T-helper 2 cell (primary cell): ENCODE measurements around the gene CTNNAL1.

ENCODE experiments used
- DNase-seq, 5 experiments: peaks; one replicate each; pipeline versions ENCODE4 v3.0.0 to v3.0.0-alpha.2; 2012 to 2022

The CTNNAL1 gene

DNA sequence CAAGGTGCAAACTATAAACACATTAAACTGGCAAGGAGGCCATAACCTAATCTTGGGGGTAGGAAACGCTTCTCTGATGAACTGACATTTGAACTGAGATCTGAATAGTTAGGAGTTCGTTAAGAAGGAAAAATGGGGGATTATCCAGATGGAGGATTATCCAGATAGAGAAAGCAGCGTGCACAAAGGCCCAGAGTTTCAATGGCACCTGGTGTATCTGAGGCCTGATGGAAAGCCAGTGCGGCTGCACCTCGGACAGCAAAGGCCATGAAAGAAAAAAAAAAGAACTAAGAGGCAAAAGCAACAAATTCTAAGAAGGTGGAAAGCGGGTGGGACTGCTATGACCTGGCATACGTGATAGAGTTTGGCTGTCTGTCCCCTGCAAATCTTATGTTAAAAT is 13.0 kb upstream of the CTNNAL1 start:
- DNase-seq, result no peak

DNA sequence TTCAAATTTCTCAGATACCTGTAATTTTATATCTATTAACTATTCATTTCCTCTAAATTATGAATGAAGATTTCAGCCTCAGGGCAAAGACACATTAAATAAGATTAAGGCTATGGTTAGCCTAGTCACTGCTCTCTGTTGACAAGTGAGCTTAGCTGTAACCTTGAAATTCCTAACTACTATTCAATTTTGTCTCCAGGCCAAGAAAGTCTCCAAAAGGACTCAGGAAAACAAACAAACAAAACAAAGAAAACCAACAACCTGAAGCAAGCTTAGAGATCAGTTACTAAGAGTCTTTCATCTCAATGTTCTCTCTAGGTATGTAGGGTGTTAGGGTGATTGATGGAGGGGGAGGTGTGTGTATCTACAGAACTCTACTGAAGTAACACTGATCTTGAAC is 9.6 kb upstream of the CTNNAL1 start:
- no peak for DNase-seq

- DNase-seq, result no peak
These were observed 7.5 kb upstream of the CTNNAL1 start for GRCh38 chr9:109020581-109021511.

- DNase-seq, result no peak
These were observed 6.8 kb upstream of the CTNNAL1 start for GRCh38 chr9:109020113-109020512.

GRCh38 chr9:109019420-109019819 is 6.1 kb upstream of the CTNNAL1 start:
- DNase-seq, result no peak

GRCh38 chr9:109017493-109017892 is 4.2 kb upstream of the CTNNAL1 start:
- DNase-seq, result no peak

- DNase-seq, result no peak
These were observed 3.8 kb upstream of the CTNNAL1 start for GRCh38 chr9:109017061-109017460.

DNA sequence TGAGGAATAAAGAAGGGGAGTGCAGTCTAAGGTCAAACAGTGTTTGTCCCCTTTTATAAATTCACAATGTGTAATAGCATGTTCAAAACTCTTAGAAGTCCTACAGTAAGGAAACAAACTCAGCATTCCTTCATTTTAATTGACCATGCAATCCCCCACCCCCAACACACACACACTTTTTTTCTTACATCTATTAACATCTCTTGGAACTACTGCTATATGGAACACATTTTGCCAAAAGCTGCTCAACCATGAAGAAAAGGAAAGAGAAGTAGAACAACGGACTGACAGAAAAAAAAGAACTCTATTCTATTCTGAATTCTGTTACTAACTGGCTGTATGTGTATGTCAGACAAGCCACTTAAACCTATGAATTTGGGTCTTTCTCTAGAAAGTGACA is 2.8 kb upstream of the CTNNAL1 start:
- DNase-seq, result no peak

DNA sequence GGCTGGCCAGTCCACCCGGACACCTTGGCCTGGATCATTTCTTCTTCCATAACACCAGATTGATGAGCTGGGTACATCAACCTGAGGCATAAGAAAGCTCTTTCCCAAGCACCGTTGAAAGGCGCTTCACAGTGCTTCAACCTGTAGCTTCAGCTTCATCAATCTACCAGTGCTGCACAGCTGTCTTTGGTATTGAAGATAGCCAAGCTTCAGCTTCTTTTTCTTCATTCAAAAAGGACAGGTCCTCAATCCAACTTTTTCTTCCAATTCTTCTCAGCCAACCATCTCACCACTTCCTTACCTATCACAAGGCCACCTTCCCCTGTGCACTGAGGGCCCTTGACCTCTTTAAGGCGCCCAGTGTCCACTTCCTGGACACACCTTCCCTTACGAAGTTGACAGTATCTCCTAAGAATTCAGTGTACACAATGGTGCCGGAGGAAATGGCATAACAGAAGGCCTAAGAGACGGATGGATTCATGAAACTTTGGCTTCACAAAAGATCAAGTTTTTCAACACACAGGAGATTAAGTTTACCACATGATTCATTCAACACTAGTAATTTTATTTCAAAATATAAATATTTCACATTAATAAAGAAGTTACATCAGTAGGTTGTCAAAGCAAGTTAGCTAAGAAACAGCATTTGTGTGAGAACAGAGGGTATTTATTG is 1.4 kb upstream of the CTNNAL1 start:
- DNase-seq, result no peak

GRCh38 chr9:109013679-109014607 is 644 bp upstream of the CTNNAL1 start:
- no peak for DNase-seq

DNA sequence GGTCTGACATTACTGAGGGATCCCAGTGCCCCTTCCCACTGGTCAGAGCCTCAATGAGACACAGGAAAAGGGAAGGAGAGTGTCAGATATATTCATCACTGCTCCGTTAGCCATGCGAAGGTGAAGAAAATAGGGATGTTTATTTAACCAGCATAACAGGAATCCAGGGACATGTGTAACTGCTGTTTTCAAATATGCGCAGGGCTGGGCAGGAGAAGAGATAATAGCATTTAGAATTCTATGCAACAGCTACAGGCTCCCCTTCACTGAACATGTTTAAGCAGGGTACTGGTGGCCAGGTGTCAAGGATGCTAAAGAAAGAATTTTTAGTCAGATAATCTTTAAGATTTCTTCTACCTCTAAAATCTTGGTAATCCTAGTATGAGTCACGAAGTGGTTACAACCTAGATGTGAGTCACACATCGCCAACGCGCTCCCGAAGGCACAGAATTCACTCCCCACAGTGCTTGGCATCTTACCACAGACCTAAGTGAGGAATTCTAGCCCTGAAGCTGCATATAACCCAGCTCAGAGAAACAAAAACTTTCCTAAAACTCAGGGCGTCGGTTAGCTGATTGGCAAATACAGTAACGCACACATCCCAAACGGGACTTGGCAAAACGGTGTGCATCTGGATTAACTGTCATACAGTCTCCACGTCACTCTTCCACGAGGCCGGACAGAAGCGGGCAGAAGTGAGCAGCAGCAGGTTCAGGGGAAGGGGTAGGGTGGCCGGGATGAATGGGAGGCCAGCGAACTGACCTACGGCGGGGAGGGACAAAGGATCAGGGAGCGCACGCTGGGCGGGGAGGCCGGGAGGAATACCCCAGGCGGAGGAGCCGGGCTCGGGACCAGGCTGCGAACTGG is 1.1 kb downstream of the CTNNAL1 start:
- DNase-seq, result peak in 3 of 5 experiments; percentile 16 to 79 (median 30)

GRCh38 chr9:109011231-109011671 is 2.0 kb downstream of the CTNNAL1 start:
- DNase-seq, result no peak

DNA sequence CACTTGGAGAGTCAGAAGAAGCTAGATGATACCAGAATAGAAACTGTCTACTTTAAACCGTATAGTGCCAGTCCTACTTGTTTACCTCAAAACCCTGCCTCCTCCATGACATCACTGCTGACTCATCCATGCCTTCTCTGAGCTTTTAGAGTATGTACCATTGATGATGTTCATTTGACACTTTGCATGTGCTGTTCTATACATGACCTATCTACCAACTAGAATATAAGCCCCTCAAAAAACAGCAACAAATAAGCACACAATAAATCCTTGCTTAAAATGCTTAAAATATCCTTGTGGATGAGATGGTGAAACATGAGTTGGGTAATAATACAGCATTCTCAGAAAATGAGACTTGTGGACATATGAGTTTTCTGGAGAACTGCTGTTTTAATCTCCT is 2.6 kb downstream of the CTNNAL1 start:
- peak in 4 of 5 experiments; percentile 12 to 96 (median 26) for DNase-seq

GRCh38 chr9:109005678-109006077 is 7.6 kb downstream of the CTNNAL1 start:
- DNase-seq, result no peak

DNA sequence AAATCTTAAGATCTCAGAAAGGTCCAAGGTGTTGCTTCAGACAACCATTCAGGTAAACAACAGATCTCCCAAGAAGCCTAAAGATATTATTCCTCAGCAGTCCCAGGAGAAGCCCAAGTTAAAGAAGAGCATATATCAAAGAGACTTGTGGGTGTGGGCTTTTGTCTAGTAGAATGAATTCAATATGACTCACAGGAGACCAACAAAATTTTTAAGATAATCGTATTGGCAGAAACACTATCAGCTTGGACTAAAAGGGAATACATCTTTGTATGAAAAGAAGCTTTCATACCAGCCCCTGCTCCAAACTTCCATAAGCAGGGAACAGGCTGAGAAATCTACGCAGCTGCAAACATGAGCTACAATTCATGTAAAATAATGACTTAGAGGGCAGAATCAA is 10.2 kb downstream of the CTNNAL1 start:
- no peak for DNase-seq

- no peak for DNase-seq
These were observed 11.2 kb downstream of the CTNNAL1 start for GRCh38 chr9:109002141-109002540.

GRCh38 chr9:109001275-109001676 is 12.0 kb downstream of the CTNNAL1 start:
- DNase-seq, result peak in 1 of 5 experiments; percentile 84

DNA sequence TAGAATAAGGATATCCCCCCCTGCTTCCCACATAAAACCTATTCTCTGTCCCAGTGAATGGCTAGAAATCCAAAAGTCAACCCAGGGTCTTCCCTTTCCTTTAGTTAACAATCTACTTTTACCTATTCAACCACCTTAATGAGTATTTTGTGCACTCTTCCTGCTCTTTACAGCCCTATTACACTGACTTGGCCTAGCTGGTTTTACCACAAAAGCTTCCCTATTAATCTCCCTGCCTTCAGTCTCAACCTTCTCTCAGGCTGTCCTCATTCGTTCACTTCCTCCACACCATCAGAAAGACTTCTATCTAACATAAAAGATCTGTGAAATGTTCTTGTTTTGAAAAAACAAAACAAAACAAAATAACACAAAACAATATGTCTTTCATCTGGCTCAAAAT is 16.2 kb downstream of the CTNNAL1 start:
- no peak for DNase-seq

DNA sequence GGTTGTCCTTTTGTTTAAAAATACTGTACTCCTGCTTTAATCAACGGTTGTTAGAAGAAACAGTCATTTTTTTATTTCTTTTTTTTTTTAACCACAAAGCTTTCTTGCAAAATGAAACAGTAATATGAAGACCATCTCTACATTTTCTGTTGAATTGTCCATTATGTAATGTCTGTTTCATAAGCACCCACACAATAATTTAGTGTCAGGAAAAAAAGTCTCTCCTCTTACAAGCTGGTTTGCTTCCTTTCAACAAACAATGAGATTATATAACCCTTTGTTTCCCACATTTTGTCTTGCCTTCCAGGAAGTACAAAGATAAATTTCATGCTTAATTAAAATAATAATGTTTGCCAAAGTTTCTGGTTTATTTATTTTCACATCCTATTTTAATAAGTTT is 16.7 kb downstream of the CTNNAL1 start:
- peak in 1 of 5 experiments; percentile 49 for DNase-seq

DNA sequence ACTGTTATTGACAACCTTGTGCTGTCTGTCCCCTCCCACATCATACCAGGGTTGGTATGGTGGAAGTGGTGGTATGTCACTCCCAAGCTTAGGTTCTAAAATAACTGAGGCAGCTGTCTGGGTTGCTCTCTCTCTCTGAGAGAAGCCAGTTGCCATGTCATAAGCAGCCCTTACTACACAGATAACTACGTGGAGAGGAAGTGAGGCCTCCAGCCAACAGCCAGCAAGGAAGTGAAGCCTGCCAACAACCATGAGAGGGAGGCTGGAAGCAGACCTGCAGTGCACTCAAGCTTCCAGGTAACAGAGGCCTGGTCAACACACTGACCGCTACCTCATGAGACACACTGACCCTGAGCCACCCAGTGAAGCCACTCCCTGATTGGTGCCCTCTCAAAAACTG is 18.6 kb downstream of the CTNNAL1 start:
- peak in 1 of 5 experiments; percentile 89 for DNase-seq

DNA sequence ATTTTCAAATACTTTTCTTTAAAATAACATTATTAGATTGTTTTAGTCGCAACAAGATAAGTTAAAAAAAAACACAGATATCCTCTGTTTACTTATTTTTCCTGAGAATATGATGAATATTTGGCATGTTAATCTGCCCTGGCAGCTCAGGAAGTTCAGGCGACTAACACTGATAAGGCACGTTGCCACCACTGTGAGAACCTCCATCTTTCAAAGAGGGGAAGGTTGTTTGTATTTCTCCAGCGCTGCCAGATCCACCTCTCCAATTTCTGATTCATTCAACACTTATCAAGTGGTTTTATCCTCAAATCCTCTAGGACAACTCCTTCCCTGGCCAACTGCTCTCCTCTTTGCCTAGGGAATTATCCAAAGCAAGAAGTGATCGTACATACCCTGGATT is 21.8 kb downstream of the CTNNAL1 start:
- no peak for DNase-seq

DNA sequence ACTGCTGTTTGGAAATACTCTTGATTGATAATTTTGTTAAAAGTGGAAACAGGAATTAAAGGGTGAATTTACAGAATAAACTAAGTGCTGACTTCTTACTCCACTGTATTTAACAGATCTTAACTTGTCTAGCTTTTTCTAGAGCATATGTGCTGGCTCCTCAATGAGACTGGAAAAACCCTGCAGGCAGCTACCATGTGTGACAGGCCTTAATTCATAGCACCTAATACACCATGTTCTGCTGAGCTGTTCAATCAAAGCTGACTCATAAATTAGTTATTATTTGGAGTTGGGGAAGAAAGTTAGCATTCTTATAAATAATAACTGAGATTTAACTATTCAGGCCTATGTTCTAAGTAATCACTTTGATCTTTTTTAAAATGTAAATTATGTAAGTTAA is 29.4 kb downstream of the CTNNAL1 start:
- DNase-seq, result no peak
